SU-DHL-6 (cell line): ENCODE results near the gene TENM4.

Source experiments
- EZH2phosphoT487 ChIP-seq: fragments of 200-600 bp; sonication (generic), shearing (Covaris generic); conservative IDR thresholded peaks from 2 replicates; pipeline ENCODE4 v1.6.1; 2018; ENCODE audit warnings: mild to moderate bottlenecking, antibody characterized with exemption, low read length, moderate library complexity, mixed read lengths
- TF ChIP-seq, protein P1 (sequence below): fragments of 200-600 bp; sonication (generic); IDR thresholded peaks from one replicate; pipeline ENCODE4 v1.5.1; 2017; ENCODE audit warnings: antibody characterized with exemption, mild to moderate bottlenecking, low read length, moderate library complexity; ENCODE audit not compliant: insufficient read depth, poor library complexity, severe bottlenecking

DNA sequence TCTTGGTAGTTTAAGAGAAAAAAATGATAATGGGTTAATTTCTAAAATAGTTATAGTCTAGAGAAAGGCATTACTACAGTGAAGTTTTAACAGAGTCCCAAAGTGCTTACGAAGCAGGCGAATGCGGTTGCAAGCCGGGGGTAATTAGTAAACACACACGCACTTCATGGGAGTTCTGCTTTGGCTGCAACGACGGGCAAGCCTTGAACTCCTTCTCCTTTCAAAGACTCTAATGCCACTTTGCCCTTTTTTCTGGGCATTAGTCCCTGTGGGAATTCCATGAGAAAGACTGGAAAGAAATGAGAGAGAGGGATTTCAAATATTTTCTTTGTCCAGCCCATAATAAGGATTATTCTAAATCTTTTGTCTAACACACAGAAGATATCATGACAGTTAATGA lies 66.1 kb downstream of the TENM4 start:
- TF ChIP-seq, protein P1, sequence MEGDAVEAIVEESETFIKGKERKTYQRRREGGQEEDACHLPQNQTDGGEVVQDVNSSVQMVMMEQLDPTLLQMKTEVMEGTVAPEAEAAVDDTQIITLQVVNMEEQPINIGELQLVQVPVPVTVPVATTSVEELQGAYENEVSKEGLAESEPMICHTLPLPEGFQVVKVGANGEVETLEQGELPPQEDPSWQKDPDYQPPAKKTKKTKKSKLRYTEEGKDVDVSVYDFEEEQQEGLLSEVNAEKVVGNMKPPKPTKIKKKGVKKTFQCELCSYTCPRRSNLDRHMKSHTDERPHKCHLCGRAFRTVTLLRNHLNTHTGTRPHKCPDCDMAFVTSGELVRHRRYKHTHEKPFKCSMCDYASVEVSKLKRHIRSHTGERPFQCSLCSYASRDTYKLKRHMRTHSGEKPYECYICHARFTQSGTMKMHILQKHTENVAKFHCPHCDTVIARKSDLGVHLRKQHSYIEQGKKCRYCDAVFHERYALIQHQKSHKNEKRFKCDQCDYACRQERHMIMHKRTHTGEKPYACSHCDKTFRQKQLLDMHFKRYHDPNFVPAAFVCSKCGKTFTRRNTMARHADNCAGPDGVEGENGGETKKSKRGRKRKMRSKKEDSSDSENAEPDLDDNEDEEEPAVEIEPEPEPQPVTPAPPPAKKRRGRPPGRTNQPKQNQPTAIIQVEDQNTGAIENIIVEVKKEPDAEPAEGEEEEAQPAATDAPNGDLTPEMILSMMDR: no peak
- no peak for TF ChIP-seq EZH2phosphoT487
